GM12875 (cell line): ENCODE data around the gene DNASE2.
A peak's percentile ranks its signal among the peaks of the same experiment; 100 is the strongest.

Experiments used
- H3K4me3 ChIP-seq: one replicate; pipeline ENCODE4 v1.5.1; 2011; ENCODE audit warnings: low read depth, low read length, control low read depth
- CTCF ChIP-seq: IDR thresholded peaks from 2 replicates; pipeline ENCODE4 v1.5.1; 2011; ENCODE audit warnings: low read depth, mild to moderate bottlenecking, control low read depth, inconsistent platforms, low read length, moderate library complexity, borderline replicate concordance; ENCODE audit not compliant: insufficient read depth

Gene DNASE2

DNA sequence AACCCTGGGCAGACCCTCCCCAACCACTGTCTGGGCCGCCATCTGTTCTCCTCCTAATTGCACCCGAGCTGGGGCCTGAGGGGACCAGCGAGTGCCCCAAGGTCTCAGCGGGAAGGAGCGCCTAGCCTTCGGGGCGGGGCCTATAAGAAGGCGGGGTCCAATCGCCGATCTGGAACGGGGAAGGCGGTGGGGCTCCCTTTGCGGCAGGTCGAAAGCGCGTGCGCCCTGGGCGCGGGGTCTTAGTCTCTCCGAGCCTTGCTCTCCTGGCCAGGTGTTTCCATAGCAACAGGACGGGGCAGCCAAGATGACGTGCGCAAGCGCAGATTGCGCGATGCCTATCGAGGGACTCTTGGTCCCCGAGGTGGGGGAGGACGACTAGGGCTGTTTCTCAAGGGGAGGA is 40.2 kb downstream of the DNASE2 start:
- H3K4me3 ChIP-seq = no peak overlapping the region
- TF ChIP-seq CTCF = no peak

GRCh38 chr19:12840091-12841079 is 40.9 kb downstream of the DNASE2 start:
- TF ChIP-seq CTCF = no peak
- H3K4me3 ChIP-seq = no peak overlapping the region

- no peak overlapping the region for H3K4me3 ChIP-seq
- TF ChIP-seq CTCF = no peak
Observed at GRCh38 chr19:12838886-12839756, 42.1 kb downstream of the DNASE2 start.

- no peak within 1 kb of the TSS for H3K4me3 ChIP-seq
- peak; percentile 71 for TF ChIP-seq CTCF
Observed at GRCh38 chr19:12838182-12838885, 42.9 kb downstream of the DNASE2 start, which contains the start of gene MAST1. MAST1 (plus strand) TSS chr19:12838515; CDS start chr19:12838573, 58 bp downstream.

- no peak overlapping the region for H3K4me3 ChIP-seq
- TF ChIP-seq CTCF = no peak
Observed at GRCh38 chr19:12837225-12837624, 44.0 kb downstream of the DNASE2 start.

DNA sequence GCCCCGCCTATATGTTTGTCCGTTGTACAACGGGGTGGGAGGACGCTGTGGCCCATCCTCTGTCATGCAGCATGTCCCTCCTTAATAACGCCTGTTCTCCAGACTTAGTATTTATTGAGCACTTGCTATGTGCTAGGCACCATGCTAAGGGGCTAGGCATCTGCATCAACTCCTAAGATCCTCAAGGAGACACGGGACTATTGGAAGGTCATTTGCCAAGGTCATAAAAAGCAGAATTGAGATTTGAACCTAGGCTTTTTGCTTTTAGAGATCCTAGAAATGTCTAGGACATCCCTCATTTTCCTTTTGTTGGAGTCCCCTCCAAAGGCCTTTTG is 44.8 kb downstream of the DNASE2 start:
- no peak overlapping the region for H3K4me3 ChIP-seq

More for the DNA sequence above, 44.8 kb downstream of the DNASE2 start:
- TF ChIP-seq CTCF = no peak
